GM18870 (cell line): ENCODE results near the gene SRPK2.
"Not testable (repeated sequence)": the region's sequence is repeated elsewhere in the genome, so short reads cannot be mapped to it uniquely, and the experiment has no call there.

Experiments used
- ATAC-seq: cut with Tn5 transposase; IDR thresholded peaks from one replicate; pipeline ENCODE4 v1.9.1; 2021; ENCODE audit warnings: moderate library complexity; ENCODE audit not compliant: unreplicated experiment

The SRPK2 gene

GRCh38 chr7:105377903-105378302 is 10.8 kb downstream of the SRPK2 start:
- no peak for ATAC-seq

DNA sequence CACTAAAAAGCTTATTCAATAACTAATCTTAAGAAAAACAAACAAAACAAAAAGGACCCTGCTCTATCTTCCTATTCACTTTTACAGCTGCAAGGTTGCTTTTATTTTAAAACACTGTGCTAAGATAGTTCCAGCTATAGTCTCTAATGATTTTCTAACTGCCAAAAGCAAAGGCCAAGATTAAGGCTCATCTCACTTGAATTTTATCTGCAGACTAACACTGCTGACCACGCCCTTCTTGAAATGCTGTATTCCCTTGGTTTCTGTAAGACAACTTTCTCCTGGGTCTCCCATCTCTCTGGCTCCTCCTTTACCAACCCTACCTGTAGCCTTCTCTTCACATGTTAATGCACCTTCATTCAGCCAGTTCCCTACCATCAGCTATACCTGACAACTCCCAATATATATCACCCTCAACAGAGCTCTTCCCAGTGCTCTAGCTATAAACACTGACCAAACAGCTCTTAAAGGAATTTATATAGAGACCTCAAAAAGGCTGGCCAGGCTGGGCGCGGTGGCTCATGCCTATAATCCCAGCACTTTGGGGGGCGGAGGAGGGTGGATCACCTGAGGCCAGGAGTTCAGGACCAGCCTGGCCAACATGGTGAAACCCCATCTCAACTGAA is 11.7 kb downstream of the SRPK2 start:
- no peak for ATAC-seq

GRCh38 chr7:105369944-105370343 is 18.8 kb downstream of the SRPK2 start:
- no peak for ATAC-seq

DNA sequence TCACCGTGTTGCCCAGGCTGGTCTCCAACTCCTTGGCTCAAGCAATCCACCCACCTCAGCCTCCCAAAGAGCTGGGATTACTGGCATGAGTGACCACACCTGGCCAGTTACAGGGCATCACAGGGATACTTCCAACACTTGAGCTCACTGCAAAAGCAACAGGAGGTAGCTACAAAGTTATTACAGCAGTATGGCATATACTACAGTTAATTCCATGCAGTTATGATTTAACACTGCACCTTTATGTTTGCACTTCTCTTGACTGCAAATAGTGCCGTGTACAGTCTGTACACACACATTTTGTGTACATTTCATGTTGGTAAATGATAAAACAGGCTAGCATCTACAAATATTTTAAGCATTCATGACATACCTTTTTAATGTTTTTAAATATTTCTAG is 21.3 kb downstream of the SRPK2 start:
- ATAC-seq: no peak

DNA sequence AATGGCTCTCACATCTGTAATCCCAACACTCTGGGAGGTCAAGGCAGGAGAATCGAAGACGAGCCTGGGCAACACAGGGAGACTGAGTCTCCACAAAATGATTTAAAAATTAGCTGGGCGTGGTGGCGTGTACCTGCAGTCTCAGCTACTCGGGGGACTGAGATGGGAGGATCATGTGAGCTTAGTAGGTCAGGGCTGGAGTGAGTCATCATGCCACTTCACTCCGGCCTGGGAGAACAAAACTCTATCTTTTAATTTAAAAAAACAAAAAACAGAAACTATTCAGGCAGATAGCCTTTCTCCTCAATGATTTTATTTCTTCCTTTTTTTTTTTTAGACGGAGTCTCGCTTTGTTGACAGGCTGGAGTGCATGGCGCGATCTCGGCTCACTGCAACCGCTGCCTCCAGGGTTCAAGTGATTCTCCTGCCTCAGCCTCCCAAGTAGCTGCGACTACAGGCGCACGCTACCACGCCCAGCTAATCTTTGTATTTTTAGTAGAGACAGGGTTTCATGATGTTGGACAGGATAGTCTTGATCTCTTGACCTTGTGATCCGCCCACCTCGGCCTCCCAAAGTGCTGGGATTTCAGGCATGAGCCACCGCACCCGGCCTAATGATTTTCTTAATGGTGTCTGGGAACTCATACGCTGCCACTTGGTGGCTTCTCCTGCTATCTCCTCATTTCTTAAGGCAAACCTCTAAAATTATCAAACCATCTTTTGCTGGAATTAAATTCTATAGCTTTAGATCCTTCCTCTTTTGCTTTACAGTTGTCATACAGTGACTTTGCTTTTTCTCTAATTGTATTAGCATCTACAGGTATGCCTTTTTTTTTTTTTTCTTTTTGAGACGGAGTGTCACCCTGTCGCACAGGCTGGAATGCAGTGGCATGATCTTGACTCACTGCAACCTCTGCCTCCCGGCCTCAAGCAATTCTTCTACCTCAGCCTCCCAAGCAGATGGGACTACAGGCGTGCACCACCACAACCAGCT is 22.9 kb downstream of the SRPK2 start:
- ATAC-seq: no peak

DNA sequence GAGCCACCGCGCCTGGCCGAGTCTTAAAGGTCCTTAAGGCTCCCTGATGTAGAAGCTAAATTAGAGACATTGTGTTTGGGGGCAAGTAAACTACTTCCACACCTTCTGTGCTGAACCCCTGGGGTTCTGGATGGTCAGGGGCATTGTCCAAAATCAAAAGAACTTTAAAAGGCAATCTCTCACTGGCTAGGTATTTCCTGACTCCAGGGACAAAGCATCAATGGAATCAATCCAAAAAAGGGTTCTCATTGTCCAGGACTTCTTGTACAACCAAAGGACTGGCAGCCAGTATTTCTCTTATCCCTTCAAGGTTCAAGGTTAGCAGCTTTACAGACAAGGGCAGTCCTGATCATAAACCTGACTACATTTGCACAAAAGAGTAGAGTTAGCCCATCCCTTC is 24.0 kb downstream of the SRPK2 start:
- ATAC-seq: no peak

- not testable (repeated sequence) for ATAC-seq
Observed at GRCh38 chr7:105363657-105364056, 25.1 kb downstream of the SRPK2 start.

GRCh38 chr7:105362685-105363084 is 26.0 kb downstream of the SRPK2 start:
- not testable (repeated sequence) for ATAC-seq

GRCh38 chr7:105361995-105362394 is 26.7 kb downstream of the SRPK2 start:
- ATAC-seq: not testable (repeated sequence)

GRCh38 chr7:105360149-105360548 is 28.6 kb downstream of the SRPK2 start:
- not testable (repeated sequence) for ATAC-seq

DNA sequence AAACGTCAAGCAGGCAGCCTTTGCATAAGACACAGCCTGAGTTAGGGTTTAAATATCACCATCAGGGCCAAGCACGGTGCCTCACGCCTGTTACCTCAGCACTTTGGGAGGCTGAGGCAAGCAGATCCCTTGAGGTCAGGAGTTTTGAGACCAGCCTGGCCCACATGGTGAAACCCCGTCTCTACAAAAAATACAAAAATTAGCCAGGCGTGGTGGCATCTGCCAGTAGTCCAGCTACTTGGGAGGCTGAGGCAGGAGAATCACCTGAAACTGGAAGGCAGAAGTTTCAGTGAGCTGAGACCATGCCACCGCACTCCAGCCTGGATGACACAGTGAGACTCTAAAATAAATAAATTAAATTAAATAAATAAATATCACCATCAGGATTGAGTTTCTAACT is 33.0 kb downstream of the SRPK2 start:
- ATAC-seq: no peak

- ATAC-seq: no peak
Observed at GRCh38 chr7:105354383-105354782, 34.3 kb downstream of the SRPK2 start.

DNA sequence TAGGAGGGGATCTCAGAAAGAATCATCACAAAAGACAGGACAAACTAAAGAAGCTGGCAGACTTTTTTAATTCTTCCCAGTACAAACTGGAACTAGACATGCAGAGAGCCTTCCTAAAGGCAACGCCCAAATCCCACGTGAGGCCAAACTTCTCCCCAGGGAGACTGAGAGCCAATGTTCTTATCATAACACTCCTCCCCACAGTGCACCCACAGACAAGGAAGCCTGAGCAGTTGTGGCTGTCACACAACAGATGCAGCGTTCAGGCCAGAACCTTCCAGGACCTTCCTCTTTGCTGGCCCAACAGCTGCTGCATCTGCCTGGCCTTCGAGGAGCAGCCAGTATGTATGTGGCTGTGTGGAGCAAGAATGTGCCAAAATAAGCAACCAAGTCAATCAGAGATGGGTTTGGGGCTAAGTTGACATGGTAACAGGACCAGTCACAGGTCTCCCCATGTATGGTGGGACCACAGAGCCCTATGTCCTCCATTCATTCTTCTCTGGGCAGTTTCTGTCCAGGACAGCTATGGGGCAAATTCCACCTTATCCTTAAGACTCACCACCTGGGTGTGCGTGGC is 34.9 kb downstream of the SRPK2 start:
- no peak for ATAC-seq

GRCh38 chr7:105352901-105353668 is 35.6 kb downstream of the SRPK2 start:
- no peak for ATAC-seq

DNA sequence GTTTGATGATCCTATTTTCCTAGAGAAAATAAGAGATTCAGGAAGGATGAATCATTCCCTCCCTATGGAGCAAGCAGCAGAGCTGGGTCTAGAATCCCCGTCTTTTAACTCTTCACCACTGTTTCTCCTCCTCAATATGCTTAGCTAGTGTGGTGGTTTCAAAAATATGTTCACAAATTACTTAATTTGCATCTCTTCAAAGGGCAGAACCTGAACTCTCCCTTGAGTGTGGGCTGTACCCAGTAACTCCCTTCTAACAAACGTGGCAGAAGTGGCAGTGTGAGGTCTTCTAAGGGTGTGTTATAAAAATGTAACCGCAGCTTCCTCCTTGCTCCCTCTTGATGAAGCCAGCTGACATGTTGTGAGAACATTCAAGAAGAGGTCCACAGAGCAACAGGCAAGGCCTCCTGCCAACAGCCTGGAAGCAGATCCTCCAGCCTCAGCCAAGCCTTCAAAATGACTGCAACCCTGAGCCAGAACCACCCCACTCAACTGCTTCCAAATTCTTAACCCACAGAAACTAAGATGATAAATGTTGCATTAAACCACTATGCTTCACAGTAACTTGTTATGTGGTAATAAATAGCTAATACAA is 36.6 kb downstream of the SRPK2 start:
- ATAC-seq: peak; percentile 87

DNA sequence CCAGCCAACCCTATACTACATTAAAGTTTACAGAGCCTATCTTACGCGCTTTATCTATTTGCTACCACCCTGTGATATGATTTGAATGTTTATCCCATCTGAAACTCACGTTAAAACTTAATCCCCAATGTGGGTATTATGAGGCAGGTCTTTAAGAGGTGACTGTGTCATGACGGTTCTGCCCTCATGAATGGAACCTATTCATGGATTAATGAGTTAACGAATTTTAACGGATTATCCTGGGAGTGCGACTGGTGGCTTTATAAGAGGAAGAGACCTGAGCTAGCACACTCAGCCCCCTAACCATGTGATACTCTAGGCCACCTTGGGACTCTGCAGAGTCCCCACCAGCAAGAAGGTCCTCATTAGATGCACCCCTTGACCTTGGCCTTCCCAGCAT is 37.8 kb downstream of the SRPK2 start:
- no peak for ATAC-seq

DNA sequence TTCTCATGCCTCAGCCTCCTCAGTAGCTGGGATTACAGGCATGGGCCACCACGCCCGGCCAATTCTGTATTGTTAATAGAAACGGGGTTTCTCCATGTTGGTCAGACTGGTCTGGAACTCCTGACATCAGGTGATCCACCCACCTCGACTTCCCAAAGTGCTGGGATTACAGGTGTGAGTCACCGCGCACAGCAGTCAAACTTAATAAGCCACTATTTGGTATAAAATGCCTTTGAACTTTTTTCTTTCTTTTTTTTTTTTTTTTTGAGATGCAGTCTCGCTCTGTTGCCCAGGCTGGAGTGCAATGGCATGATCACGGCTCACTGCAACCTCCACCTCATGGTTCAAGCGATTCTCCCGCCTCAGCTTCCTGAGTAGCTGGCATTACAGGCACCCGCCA is 40.5 kb downstream of the SRPK2 start:
- ATAC-seq: not testable (repeated sequence)

DNA sequence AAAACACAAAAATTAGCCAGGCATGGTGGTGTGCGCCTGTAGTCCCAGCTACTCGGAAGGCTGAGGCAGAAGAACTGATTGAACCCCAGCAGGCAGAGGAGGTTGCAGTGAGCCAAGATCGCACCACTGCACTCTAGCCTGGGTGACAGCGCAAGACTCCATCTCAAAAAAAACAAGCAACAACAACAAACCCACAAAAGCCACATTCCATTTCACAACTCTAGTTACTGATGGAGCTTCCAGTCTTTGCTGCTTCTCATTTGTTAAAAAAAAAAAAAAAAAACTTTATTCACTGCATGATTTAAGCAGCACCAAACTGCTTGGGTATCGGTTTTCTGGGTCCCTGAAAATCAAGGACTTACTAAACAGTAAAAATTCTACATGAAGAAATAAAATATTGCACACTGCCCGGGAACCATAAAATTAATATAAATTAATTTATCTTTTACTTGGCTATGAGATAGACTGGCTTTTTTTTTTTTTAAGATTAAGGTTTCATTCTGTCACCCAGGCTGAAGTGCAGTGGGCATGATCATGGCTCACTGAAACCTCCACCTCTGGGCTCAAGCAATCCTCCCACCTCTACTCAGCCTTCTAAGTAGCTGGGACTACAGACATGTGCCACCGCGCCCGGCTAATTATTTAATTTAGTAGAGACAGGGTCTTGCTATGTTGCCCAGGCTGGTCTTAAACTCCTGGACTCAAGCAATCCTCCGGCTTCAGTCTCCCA is 42.0 kb downstream of the SRPK2 start:
- ATAC-seq: no peak

DNA sequence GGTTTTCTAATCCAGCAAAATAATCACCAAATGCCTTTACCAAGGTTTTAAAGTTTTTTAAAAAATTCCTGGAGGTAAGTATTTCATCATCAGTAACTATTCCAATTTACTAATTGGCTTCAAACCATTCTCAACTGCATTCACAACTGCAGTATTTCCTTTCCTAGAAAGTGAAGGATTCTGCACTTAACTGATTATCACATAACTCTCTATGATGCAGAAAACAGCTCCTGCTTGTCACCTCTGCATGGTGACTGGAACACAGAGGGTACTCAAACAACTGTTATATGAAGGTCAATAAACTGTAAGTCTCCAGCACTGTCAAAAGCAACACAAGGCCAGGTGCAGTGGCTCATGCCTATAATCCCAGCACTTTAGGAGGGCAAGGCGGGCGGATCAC is 42.6 kb downstream of the SRPK2 start:
- ATAC-seq: no peak

DNA sequence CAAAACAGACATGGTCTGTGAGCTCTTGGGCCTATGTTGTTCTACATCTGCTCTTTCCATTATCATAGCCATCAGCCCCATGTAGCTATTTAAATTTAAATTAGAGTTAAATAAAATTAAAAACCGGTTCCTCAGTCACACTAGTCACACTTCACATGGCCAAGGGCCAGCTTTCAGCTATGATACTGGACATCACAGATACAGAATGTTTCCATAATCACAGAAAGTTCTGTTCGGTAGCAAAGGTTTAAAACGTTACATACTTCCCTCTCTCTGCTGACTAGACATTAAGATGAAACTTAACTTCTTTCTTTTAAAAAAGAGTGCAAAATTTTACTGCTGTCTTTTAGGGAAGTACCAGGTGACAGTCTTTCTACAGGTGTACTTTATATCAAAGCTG is 43.0 kb downstream of the SRPK2 start:
- no peak for ATAC-seq
